Type B pancreatic cell (in vitro differentiated cells): ENCODE data around the gene PABPC3. TPM values are rescaled to one million over a fixed set of nuclear protein-coding genes. Genes with fewer than 3 reads are reported as not detected.

Source experiments
- DNase-seq: peaks from one replicate; pipeline ENCODE4 v3.0.0; 2021; ENCODE audit warnings: mixed read lengths; ENCODE audit not compliant: unreplicated experiment; ENCODE audit errors: extremely low spot score
- H3K27ac Mint-ChIP-seq: 2 replicates; pipeline ENCODE4 v1.8.0; 2021; ENCODE audit warnings: mild to moderate bottlenecking, mixed read lengths
- H3K27me3 Mint-ChIP-seq: 2 replicates; pipeline ENCODE4 v1.8.0; 2021; ENCODE audit warnings: mixed read lengths
- H3K36me3 Mint-ChIP-seq: 2 replicates; pipeline ENCODE4 v1.8.0; 2021; ENCODE audit warnings: mixed read lengths
- H3K4me1 Mint-ChIP-seq: one replicate; pipeline ENCODE4 v1.8.0; 2021; ENCODE audit warnings: mixed read lengths; ENCODE audit not compliant: unreplicated experiment
- H3K4me3 Mint-ChIP-seq: 2 replicates; pipeline ENCODE4 v1.8.0; 2021; ENCODE audit warnings: mild to moderate bottlenecking, mixed read lengths
- H3K9me3 Mint-ChIP-seq: 2 replicates; pipeline ENCODE4 v1.8.0; 2021; ENCODE audit warnings: mixed read lengths
- total RNA-seq: library from RNA; stranded (reverse); gene quantifications from 2 replicates; pipeline ENCODE4 v1.2.1, GENCODE V29; 2021; ENCODE audit warnings: low replicate concordance
- TF ChIP-seq, protein P1 (sequence below): fragments of 200-600 bp; sonication (generic); conservative IDR thresholded peaks from 2 replicates; pipeline ENCODE4 v1.5.0; 2021; ENCODE audit warnings: antibody characterized with exemption, mild to moderate bottlenecking

The PABPC3 gene
- total RNA-seq, 1 donor from 2014 or later, result 0.17 TPM

- Mint-ChIP-seq H3K9me3 (no peaks in the 10 kb centered on the region), H3K4me1 (no peaks in the 10 kb centered on the region)
These were observed 27.1 kb upstream of the PABPC3 start for GRCh38 chr13:25068810-25069209.

GRCh38 chr13:25069236-25069635 is 26.7 kb upstream of the PABPC3 start:
- Mint-ChIP-seq H3K4me1 (no peaks in the 10 kb centered on the region), H3K36me3 (no peaks in the 10 kb centered on the region), H3K27ac (no peak overlapping the region), H3K9me3 (no peaks in the 10 kb centered on the region), H3K4me3 (no peak overlapping the region), H3K27me3 (peaks cover 21% of the 10 kb centered on the region)
- DNase-seq, result no peak
- TF ChIP-seq, protein P1, sequence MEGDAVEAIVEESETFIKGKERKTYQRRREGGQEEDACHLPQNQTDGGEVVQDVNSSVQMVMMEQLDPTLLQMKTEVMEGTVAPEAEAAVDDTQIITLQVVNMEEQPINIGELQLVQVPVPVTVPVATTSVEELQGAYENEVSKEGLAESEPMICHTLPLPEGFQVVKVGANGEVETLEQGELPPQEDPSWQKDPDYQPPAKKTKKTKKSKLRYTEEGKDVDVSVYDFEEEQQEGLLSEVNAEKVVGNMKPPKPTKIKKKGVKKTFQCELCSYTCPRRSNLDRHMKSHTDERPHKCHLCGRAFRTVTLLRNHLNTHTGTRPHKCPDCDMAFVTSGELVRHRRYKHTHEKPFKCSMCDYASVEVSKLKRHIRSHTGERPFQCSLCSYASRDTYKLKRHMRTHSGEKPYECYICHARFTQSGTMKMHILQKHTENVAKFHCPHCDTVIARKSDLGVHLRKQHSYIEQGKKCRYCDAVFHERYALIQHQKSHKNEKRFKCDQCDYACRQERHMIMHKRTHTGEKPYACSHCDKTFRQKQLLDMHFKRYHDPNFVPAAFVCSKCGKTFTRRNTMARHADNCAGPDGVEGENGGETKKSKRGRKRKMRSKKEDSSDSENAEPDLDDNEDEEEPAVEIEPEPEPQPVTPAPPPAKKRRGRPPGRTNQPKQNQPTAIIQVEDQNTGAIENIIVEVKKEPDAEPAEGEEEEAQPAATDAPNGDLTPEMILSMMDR, result no peak

More at GRCh38 chr13:25068810-25069209, 27.1 kb upstream of the PABPC3 start:
- Mint-ChIP-seq H3K36me3 (no peaks in the 10 kb centered on the region), H3K4me3 (no peak overlapping the region), H3K27ac (no peak overlapping the region), H3K27me3 (peaks cover 21% of the 10 kb centered on the region)
- DNase-seq, result no peak
- TF ChIP-seq, protein P1, result no peak

DNA sequence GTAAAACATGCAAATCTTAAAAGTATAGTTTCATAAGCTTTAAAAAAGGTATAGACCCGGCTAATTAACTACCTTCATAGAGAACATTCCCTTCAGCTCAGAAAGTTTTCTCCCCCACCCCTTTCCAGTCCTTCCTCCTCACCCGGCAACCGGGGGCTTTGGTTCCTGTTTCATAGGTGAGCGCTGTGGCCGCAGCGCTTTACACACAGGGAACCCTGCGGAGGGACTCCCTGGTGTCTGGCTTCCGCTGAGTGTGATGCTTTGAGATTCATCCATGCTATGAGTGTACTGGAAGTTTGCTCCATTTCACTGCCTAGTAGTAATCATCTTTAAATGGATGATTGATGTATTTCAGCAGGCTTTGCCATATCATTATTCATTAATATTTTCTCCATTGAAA is 26.0 kb upstream of the PABPC3 start:
- peaks cover 21% of the 10 kb centered on the region for H3K27me3 Mint-ChIP-seq
- H3K27ac Mint-ChIP-seq, result no peak overlapping the region
- TF ChIP-seq, protein P1, result no peak
- DNase-seq, result no peak
- H3K36me3 Mint-ChIP-seq, result no peaks in the 10 kb centered on the region
- no peaks in the 10 kb centered on the region for H3K4me1 Mint-ChIP-seq
- H3K4me3 Mint-ChIP-seq, result no peak overlapping the region
- no peaks in the 10 kb centered on the region for H3K9me3 Mint-ChIP-seq

DNA sequence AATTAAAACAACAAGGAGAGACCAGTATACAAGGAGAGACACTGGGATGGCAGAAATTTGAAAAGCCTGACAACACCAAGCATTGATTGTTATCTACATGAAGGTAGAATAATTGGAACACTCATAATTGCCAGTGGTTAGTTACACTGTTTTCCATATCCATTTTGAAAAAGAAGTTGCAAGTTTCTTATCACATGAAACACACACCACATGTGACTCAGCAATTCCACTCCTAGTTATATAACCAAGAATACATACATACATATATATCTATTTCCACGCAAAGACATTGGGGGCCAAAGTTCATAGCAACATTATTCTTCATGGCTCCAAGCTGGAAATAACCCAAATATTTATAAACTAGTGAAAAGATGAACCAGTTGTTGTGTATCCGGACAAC is 15.2 kb upstream of the PABPC3 start:
- H3K9me3 Mint-ChIP-seq, result no peaks in the 10 kb centered on the region
- no peak overlapping the region for H3K27ac Mint-ChIP-seq
- DNase-seq, result no peak
- peaks cover 7% of the 10 kb centered on the region for H3K27me3 Mint-ChIP-seq
- no peaks in the 10 kb centered on the region for H3K36me3 Mint-ChIP-seq
- no peaks in the 10 kb centered on the region for H3K4me1 Mint-ChIP-seq
- H3K4me3 Mint-ChIP-seq, result no peak overlapping the region
- TF ChIP-seq, protein P1, result no peak

DNA sequence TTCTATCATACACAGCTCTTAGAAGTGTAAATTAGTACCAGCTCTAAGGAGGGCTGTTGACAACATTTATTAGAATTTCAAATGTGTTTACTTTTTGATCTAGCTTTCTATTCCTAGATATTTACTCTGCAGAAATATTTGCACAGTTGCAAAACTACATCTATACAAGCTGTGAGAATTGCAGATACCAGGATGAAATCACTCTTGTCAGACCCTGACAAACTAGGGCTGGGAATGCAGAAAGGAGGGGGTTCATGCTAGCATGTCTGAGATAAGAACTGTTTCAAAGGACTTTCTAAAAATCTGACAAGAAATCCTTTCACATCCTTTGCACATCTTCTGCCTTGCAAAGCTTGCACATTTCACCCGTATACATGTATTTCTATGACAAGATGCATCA is 11.8 kb upstream of the PABPC3 start:
- no peaks in the 10 kb centered on the region for H3K36me3 Mint-ChIP-seq
- no peaks in the 10 kb centered on the region for H3K9me3 Mint-ChIP-seq
- no peak overlapping the region for H3K27ac Mint-ChIP-seq
- DNase-seq, result no peak
- H3K27me3 Mint-ChIP-seq, result peaks cover 11% of the 10 kb centered on the region
- no peaks in the 10 kb centered on the region for H3K4me1 Mint-ChIP-seq
- no peak overlapping the region for H3K4me3 Mint-ChIP-seq
- TF ChIP-seq, protein P1, result no peak
